ENCODE results near the gene CACNA2D2.
"Not testable (repeated sequence)": the region's sequence is repeated elsewhere in the genome, so short reads cannot be mapped to it uniquely, and the experiment has no call there.

The CACNA2D2 gene

GRCh38 chr3:50530001-50530970 lies 26.9 kb upstream of the CACNA2D2 start:
- FAIRE-seq = no peak
- no peak for DNase-seq (ENCODE audit: low spot score)

GRCh38 chr3:50525987-50526386 lies 22.6 kb upstream of the CACNA2D2 start:
- FAIRE-seq = no peak
- peak; percentile 22 for DNase-seq (ENCODE audit: low spot score)

DNA sequence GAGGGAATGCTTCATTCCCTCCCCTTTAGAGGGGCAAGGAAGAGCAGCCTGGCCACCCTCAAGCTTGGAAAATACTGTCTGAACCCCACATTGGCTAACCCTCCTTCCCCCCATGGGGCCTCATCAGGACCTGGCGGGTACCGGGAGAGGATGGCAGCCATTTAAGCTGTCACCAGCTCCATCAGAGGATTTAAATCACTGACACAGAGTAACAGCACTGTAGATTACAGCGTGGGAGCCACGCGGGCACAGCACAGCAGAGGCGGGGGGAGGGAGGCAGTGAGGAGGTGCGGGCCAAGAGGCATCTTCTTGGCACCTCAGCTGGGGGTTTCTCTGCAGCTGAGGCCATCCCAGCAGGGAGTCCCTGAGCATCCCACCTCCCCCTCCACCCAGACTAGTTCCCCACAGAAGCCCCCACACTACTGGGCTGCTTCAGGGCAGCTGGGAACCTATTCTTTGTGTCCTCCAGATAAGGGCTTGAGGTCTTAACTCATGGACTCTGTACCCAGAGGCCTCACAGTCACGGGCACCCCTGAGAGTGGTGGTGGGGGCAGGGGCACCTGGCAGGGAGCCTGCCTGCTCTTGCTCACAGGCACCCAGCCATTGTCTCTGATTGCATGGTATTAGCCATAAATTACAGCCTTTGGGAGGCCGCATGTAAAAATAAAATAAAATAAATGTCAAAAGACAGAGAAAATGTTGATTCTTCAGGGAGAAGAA lies 21.9 kb upstream of the CACNA2D2 start:
- DNase-seq (ENCODE audit: low spot score) (no peak), FAIRE-seq (no peak)

GRCh38 chr3:50524746-50525145 lies 21.3 kb upstream of the CACNA2D2 start:
- FAIRE-seq (no peak), DNase-seq (ENCODE audit: low spot score) (no peak)

DNA sequence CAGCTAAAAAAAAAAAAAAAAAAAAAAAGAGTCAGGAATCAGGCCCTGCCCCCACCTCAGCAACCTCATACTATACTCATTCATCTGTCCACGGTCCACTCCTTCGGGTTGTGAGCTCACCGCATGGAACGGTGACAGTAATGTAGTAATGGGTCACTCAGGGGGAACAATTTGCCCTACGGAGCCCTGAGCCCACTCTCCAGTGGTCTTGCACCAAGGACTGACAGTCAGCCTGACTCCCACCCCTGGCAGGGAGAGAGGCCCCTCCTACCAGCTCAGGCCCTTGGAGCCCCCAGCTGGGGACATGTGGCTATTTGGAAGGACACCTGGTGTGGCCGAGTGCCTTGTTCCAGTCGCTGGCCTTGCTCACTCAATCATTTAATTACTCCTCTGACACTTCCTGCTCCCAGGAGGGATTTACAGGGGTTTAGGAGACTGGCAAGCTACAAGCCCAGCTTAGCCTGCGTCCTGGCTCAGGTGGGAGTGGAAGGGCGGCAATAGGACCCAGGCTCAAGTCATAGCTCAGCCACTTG lies 19.9 kb upstream of the CACNA2D2 start:
- DNase-seq (ENCODE audit: low spot score) (peak; percentile 5), FAIRE-seq (no peak)

DNA sequence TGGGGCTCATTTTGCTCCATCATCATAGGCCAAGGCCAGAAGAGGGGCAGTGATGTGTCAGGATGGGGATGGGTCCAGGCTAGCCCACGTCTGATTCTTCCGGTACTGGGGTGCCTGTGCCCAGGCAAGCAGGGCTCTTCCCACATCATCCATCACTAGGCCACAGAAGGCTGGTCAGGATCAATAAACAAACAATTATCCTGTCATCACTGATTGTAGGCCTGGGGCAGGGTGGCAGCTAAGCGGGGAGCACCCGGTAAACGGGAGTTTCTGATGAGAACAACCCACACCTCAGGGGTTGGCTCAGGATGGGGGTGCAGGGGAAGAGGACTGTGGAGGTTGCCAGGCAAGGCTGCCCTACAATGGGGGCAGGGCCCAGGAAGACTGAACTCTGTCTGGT lies 18.1 kb upstream of the CACNA2D2 start:
- no peak for FAIRE-seq
- DNase-seq (ENCODE audit: low spot score) = no peak

DNA sequence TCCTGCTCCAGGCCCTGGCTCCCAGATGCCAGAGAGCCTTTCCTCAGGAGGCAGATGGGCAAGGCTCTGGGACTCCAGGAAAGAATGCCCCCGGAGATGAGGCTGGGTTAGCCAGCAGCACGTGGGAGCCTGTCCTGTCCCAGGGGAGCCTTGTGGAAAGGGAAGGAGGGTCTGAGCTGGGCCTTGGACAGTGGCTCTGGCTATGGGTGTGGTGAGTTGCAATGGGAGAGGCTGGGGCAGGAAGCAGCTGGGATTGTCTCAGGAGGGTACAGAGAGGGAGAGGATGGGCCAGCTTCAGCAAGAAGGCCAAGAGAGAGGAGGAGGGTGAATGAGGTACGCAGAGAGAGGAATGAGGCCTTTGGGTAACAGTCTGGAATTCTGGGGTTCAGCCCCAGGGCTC lies 17.4 kb upstream of the CACNA2D2 start:
- no peak for FAIRE-seq
- no peak for DNase-seq (ENCODE audit: low spot score)

DNA sequence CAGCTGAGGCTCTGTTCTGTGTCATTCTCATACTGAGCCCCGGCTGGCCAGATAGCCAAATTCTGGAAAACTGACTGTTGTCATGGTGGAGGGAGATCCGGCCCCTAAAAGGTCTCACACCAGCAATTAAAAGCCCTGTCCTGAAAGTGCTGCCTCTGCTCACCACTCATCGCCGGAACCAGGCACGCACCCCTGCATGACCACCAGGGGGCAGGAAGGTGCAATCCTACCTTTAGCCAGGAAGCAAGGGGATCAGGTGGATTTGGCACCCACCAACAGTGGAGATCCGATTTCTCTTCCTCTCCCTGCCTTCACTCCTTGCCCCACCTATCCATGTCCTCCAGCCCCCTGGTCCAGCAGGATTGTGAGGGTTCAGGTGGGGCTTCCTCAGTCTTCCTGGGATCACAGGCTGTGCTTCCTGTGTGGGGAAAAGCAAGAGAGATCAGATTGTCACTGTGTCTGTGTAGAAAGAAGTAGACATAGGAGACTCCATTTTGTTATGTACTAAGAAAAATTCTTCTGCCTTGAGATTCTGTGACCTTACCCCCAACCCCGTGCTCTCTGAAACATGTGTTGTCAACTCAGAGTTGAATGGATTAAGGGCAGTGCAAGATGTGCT lies 16.1 kb upstream of the CACNA2D2 start:
- no peak for FAIRE-seq
- DNase-seq (ENCODE audit: low spot score) = peak; percentile 7

DNA sequence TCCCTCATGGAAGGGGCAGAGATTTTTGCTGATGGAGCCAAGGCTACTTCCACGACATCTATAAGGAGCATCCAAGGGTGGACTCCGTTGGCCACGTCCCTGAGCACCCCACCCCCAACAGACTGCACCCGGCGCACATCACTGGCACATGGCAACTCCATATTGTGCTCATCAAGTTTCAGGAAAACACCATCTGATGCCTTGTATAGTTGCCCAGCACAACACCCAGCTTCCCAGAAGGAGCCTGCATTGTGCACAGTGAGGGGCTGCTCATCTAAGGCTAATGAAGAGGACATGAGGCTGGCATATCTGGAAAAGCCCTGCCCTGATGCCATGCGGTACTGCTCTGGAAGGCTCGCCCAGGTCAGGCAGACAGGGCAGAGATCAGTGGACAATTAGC lies 15.0 kb upstream of the CACNA2D2 start:
- DNase-seq (ENCODE audit: low spot score) = no peak
- no peak for FAIRE-seq

GRCh38 chr3:50517721-50518206 lies 14.3 kb upstream of the CACNA2D2 start:
- FAIRE-seq = no peak
- no peak for DNase-seq (ENCODE audit: low spot score)

GRCh38 chr3:50516440-50516871 lies 13.0 kb upstream of the CACNA2D2 start:
- FAIRE-seq (no peak), DNase-seq (ENCODE audit: low spot score) (no peak)

DNA sequence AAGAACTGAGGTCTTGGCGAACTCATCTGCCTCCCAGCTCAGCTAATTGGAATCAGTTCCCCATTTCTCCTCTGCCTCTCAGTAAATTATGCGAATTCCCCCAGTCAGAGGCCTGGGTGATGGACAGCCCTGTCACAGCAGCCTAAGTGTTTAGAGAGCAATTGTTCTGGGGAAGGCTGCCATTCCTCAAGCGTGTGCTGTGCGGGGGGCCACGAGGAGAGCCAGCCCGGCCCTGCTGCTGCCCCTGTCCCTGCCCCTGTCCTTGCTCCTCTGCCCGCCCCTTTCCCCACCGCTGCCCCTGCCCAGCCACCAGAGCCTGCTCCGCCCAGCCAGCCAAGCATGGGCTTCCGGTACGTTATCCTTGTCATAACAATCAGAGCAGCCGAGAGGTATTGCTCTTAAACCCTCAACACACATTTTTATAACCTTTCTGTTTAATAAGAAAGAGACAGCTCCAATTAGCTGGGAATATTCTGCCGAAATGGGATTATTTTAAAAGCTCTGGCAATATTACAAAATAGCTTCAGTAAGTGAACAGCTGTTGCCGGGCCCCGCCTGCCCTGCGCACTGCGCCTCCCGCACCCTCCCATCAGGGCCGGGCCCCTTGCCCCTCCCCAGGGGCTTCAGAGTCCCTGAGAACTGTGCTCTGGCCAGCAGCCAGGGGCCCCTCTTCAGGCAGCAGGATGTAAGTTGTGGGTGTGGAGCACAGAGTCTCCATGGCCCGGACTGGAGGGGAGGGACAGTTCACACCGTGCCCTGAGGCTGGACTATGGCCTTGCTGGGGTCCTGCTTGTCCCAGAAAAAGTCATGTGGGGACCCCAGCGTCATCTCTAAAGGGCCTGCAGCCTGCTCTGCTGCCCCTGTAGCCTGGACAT lies 12.4 kb upstream of the CACNA2D2 start:
- DNase-seq (ENCODE audit: low spot score) = no peak
- FAIRE-seq = no peak

- FAIRE-seq; DNase-seq (ENCODE audit: low spot score): not testable (repeated sequence)
Observed at GRCh38 chr3:50512908-50513307, 9.5 kb upstream of the CACNA2D2 start.

- DNase-seq (ENCODE audit: low spot score) (no peak), FAIRE-seq (no peak)
Observed at GRCh38 chr3:50512131-50512530, 8.7 kb upstream of the CACNA2D2 start.

GRCh38 chr3:50510325-50510724 lies 6.9 kb upstream of the CACNA2D2 start:
- DNase-seq (ENCODE audit: low spot score) = no peak
- no peak for FAIRE-seq

DNA sequence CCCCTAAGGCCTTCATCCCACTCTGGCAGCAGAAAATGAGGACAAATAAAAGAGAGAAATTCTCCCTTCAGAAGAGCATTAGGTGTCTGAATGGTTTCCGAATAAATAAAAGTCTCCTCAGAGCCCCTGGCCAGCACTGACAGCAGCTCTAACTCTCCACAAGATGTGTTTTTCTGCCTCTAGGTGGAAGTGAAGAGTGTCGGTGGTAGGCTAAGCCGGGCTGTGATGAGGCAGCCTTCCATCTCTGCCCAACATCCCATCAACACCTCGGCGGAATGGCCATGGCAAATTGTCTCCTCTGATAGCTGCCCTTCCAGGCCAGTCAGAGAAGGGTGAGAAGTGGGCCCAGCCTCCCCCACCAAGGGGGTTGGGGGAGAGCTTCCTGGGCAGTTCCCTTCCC lies 6.3 kb upstream of the CACNA2D2 start:
- no peak for FAIRE-seq
- DNase-seq (ENCODE audit: low spot score) = no peak

- FAIRE-seq (no peak), DNase-seq (ENCODE audit: low spot score) (no peak)
Observed at GRCh38 chr3:50508821-50509220, 5.4 kb upstream of the CACNA2D2 start.

DNA sequence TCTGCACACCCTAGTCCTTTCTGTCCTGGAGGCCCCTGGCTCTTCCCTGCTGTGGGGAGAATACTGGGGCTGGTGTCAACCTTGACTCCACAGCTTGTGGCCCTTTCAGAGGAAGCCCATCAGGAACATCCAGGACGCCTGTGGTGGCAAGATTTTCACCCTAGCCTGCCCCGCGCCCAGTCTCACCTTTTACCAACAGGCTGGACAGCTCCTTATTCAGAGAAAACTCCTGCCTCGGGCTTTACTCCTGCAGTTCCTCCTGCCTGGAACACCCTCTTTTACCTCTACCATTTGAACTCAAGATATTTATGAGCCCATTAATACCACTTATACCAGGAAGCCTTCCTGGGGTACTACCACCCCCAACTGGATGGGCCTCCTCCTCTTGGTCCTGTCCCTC lies 2.7 kb upstream of the CACNA2D2 start:
- DNase-seq (ENCODE audit: low spot score) (no peak), FAIRE-seq (no peak)

DNA sequence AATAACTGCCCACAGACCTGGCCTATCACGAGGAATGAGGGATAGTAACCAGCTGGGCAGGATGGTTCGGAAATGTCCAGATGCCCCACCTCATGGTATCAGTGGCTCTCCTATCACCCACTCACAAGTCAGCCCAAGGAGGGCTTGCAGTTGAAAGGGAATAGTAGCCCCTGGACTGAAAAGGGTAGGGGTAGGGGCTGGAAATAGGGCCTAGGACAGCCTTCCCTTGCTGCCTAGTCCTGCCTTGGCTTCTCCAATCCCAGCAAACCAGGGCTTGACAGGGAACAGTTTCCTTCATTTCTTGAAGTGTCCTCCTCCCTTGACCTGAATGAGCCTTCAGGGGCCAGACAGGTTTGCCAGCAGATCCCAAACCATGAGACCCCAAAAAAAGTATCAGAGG lies 1.2 kb upstream of the CACNA2D2 start:
- FAIRE-seq (no peak), DNase-seq (ENCODE audit: low spot score) (no peak)

GRCh38 chr3:50502584-50503423 lies 630 bp downstream of the CACNA2D2 start:
- DNase-seq (ENCODE audit: low spot score) (no peak), FAIRE-seq (no peak)

All from RCC 7860 (cell line).